H1 (cell line): Measurements from ENCODE around the gene TTC13. TPM values are rescaled to one million over a fixed set of nuclear protein-coding genes. Genes with fewer than 3 reads are reported as not detected.
A peak's percentile ranks its signal among the peaks of the same experiment; 100 is the strongest.

Experiments
- CTCF ChIA-PET: fragments of 300-600 bp; sonication (Branson Sonifier 250); formaldehyde crosslinking; loops from one replicate; lab custom pipeline; 2021; ENCODE audit not compliant: partially characterized antibody; lab: Charles Lee
- POLR2A ChIA-PET: fragments of 300-600 bp; sonication (Branson Sonifier 250); formaldehyde crosslinking; loops from one replicate; lab custom pipeline; 2021; ENCODE audit warnings: inconsistent platforms; ENCODE audit not compliant: partially characterized antibody; lab: Charles Lee
- DNase-seq, 2 experiments: peaks; one replicate each; pipeline versions ENCODE4 v3.0.0 to v3.0.0-alpha.2; 2010 to 2022; ENCODE audit warnings: low spot score in 2 of 2, low read depth in 1 of 2, mixed read lengths in 1 of 2
- FAIRE-seq: peaks from 2 replicates; lab custom pipeline; 2011; peaks lifted over from hg19 to GRCh38; lab: Jason Lieb, UNC
- H2AFZ ChIP-seq: 2 replicates; pipeline ENCODE4 v1.8.1; 2012; ENCODE audit warnings: low read length, inconsistent platforms
- H2AK5ac ChIP-seq: 2 replicates; pipeline ENCODE4 v1.6.1; 2013; ENCODE audit warnings: low read depth, low read length
- H2BK120ac ChIP-seq: replicated peaks from 2 replicates; pipeline ENCODE3; 2013; ENCODE audit warnings: low read depth, low read length, inconsistent platforms
- H2BK12ac ChIP-seq: 2 replicates; pipeline ENCODE4 v1.6.1; 2013; ENCODE audit warnings: low read depth, low read length
- H2BK15ac ChIP-seq: 2 replicates; pipeline ENCODE4 v1.6.1; 2013; ENCODE audit warnings: low read length
- H2BK20ac ChIP-seq: 2 replicates; pipeline ENCODE4 v1.6.1; 2013; ENCODE audit warnings: low read length
- H2BK5ac ChIP-seq: 2 replicates; pipeline ENCODE4 v1.6.1; 2013; ENCODE audit warnings: low read depth, low read length
- H3K14ac ChIP-seq: 2 replicates; pipeline ENCODE4 v1.6.1; 2013; ENCODE audit warnings: inconsistent platforms; ENCODE audit not compliant: insufficient read length
- H3K18ac ChIP-seq: 2 replicates; pipeline ENCODE4 v1.6.1; 2013; ENCODE audit warnings: low read length; ENCODE audit errors: extremely low read depth
- H3K23ac ChIP-seq: 2 replicates; pipeline ENCODE4 v1.6.1; 2013; ENCODE audit warnings: inconsistent platforms; ENCODE audit not compliant: insufficient read length
- H3K23me2 ChIP-seq: 2 replicates; pipeline ENCODE4 v1.6.1; 2013; ENCODE audit warnings: low read depth, low read length
- H3K27ac ChIP-seq: 2 replicates; pipeline ENCODE4 v1.6.1; 2011; ENCODE audit warnings: low read depth, low read length, inconsistent platforms
- H3K27me3 ChIP-seq, 4 experiments: replicated peaks in 1 of 4; 1 replicate in 1 of 4; 2 replicates in 3 of 4; pipeline versions ENCODE4 v1.6.1 to v1.8.1; 2011 to 2013; ENCODE audit warnings: low read length in 3 of 4, mild to moderate bottlenecking in 3 of 4, inconsistent platforms in 2 of 4, mixed read lengths in 2 of 4, moderate library complexity in 1 of 4; ENCODE audit not compliant: control insufficient read depth in 3 of 4, insufficient read depth in 3 of 4; ENCODE audit errors: extremely low read depth in 1 of 4
- H3K36me3 ChIP-seq, 4 experiments: 2 replicates each; pipeline versions ENCODE4 v1.6.1 to v1.8.1; 2011 to 2013; ENCODE audit warnings: mild to moderate bottlenecking in 4 of 4, low read length in 3 of 4, moderate library complexity in 2 of 4, control low read depth in 1 of 4, inconsistent platforms in 1 of 4; ENCODE audit not compliant: insufficient read depth in 4 of 4, control insufficient read depth in 2 of 4
- H3K4ac ChIP-seq: replicated peaks from 2 replicates; pipeline ENCODE3; 2013; ENCODE audit warnings: low read length, low read depth, mixed read lengths, inconsistent platforms; ENCODE audit not compliant: insufficient read length
- H3K4me1 ChIP-seq, 4 experiments: replicated peaks in 1 of 4; 1 replicate in 1 of 4; 2 replicates in 3 of 4; pipeline versions ENCODE4 v1.6.1 to v1.8.1; 2011 to 2013; ENCODE audit warnings: low read length in 3 of 4, inconsistent platforms in 2 of 4, mixed read lengths in 1 of 4; ENCODE audit not compliant: insufficient read depth in 4 of 4, control insufficient read depth in 3 of 4
- H3K4me2 ChIP-seq, 2 experiments: 2 replicates each; pipeline versions ENCODE4 v1.6.1 to v1.8.1; 2011 to 2013; ENCODE audit warnings: low read depth in 2 of 2, low read length in 2 of 2, control low read depth in 1 of 2, inconsistent platforms in 1 of 2, mild to moderate bottlenecking in 1 of 2; ENCODE audit not compliant: insufficient read depth in 1 of 2
- H3K4me3 ChIP-seq, 4 experiments: fragments of 200-600, 300-600 bp in 1 of 4; sonication (generic), shearing (Covaris generic), sonication (Bioruptor Twin) in 1 of 4; 2 replicates each; pipeline versions ENCODE4 v1.5.1 to v1.8.1; 2011 to 2016; ENCODE audit warnings: low read length in 4 of 4, low read depth in 3 of 4, control low read depth in 2 of 4, inconsistent platforms in 2 of 4, mild to moderate bottlenecking in 2 of 4, mixed read lengths in 1 of 4, moderate library complexity in 1 of 4; ENCODE audit not compliant: insufficient read depth in 2 of 4; ENCODE audit errors: extremely low read depth in 1 of 4
- H3K56ac ChIP-seq: replicated peaks from 2 replicates; pipeline ENCODE3; 2013; ENCODE audit warnings: low read depth, mild to moderate bottlenecking, mixed read lengths, low read length, inconsistent platforms; ENCODE audit not compliant: insufficient read length
- H3K79me1 ChIP-seq: 2 replicates; pipeline ENCODE4 v1.6.1; 2013; ENCODE audit warnings: low read depth, low read length, control low read depth
- H3K79me2 ChIP-seq, 2 experiments: 2 replicates each; pipeline versions ENCODE4 v1.6.1 to v1.8.1; 2012 to 2013; ENCODE audit warnings: low read length in 2 of 2, mild to moderate bottlenecking in 2 of 2, inconsistent platforms in 1 of 2; ENCODE audit not compliant: insufficient read depth in 2 of 2, control insufficient read depth in 1 of 2
- H3K9ac ChIP-seq, 4 experiments: replicated peaks in 1 of 4; 1 replicate in 1 of 4; 2 replicates in 3 of 4; pipeline versions ENCODE4 v1.6.1 to v1.8.1; 2011 to 2013; ENCODE audit warnings: low read depth in 3 of 4, low read length in 3 of 4, control low read depth in 2 of 4, mild to moderate bottlenecking in 2 of 4, moderate library complexity in 2 of 4, inconsistent platforms in 1 of 4; ENCODE audit errors: extremely low read depth in 1 of 4
- H3K9me3 ChIP-seq, 2 experiments: 2 replicates each; pipeline versions ENCODE4 v1.6.1 to v1.8.1; 2012 to 2013; ENCODE audit warnings: mild to moderate bottlenecking in 2 of 2, moderate library complexity in 2 of 2, control low read depth in 1 of 2, inconsistent platforms in 1 of 2, low read depth in 1 of 2, low read length in 1 of 2, mixed read lengths in 1 of 2; ENCODE audit not compliant: insufficient read depth in 2 of 2
- H4K20me1 ChIP-seq, 2 experiments: replicated peaks in 1 of 2; 2 replicates each; pipeline versions ENCODE3 to v1.8.1; 2011 to 2013; ENCODE audit warnings: inconsistent platforms in 2 of 2, low read length in 2 of 2, mild to moderate bottlenecking in 1 of 2; ENCODE audit not compliant: insufficient read depth in 2 of 2, control insufficient read depth in 1 of 2
- H4K5ac ChIP-seq: 2 replicates; pipeline ENCODE4 v1.6.1; 2013; ENCODE audit warnings: low read length, low read depth, mixed read lengths, inconsistent platforms; ENCODE audit not compliant: insufficient read length
- H4K8ac ChIP-seq: 2 replicates; pipeline ENCODE4 v1.8.0; 2013; ENCODE audit warnings: mild to moderate bottlenecking, moderate library complexity, low read length, inconsistent platforms; ENCODE audit not compliant: insufficient read depth; ENCODE audit errors: extremely low read depth
- H4K91ac ChIP-seq: replicated peaks from 2 replicates; pipeline ENCODE3; 2013; ENCODE audit warnings: low read length, mixed read lengths, inconsistent platforms; ENCODE audit not compliant: insufficient read length
- CREB1 ChIP-seq: IDR thresholded peaks from 2 replicates; pipeline ENCODE4 v1.6.1; 2012; ENCODE audit warnings: inconsistent platforms
- KDM4A ChIP-seq: IDR thresholded peaks from one replicate; pipeline ENCODE4 v1.7.1; 2012; ENCODE audit warnings: low read depth, mild to moderate bottlenecking, moderate library complexity, low read length, inconsistent platforms; ENCODE audit not compliant: severe bottlenecking
- MAX ChIP-seq: IDR thresholded peaks from 2 replicates; pipeline ENCODE4 v1.6.1; 2012; ENCODE audit warnings: inconsistent platforms
- NRF1 ChIP-seq: IDR thresholded peaks from 2 replicates; pipeline ENCODE4 v1.6.1; 2011; ENCODE audit warnings: mild to moderate bottlenecking, low read depth, low read length, improper control_type of control experiment
- PHF8 ChIP-seq: fragments of 200-600 bp; sonication (generic); conservative IDR thresholded peaks from 2 replicates; pipeline ENCODE4 v1.7.1; 2012; ENCODE audit warnings: low read depth, mild to moderate bottlenecking, inconsistent platforms, low read length, moderate library complexity
- SP1 ChIP-seq: IDR thresholded peaks from 2 replicates; pipeline ENCODE4 v1.6.1; 2011; ENCODE audit warnings: low read depth, low read length
- TAF1 ChIP-seq: IDR thresholded peaks from 2 replicates; pipeline ENCODE4 v1.6.1; 2011; ENCODE audit warnings: mild to moderate bottlenecking, low read depth, low read length
- TAF7 ChIP-seq: optimal IDR thresholded peaks from 2 replicates; pipeline ENCODE3; 2011; ENCODE audit warnings: low read depth, mild to moderate bottlenecking, inconsistent platforms, low read length, moderate library complexity, borderline replicate concordance
- WGBS, 2 experiments: shearing (Covaris generic) in 1 of 2; methylation state at CpG; one replicate each; pipeline versions ENCODE4 v1.1.6 to v1.1.7; 2013 to 2015; ENCODE audit warnings: low lambda C conversion rate in 2 of 2, mixed read lengths in 2 of 2, inconsistent platforms in 1 of 2, low coverage in 1 of 2, missing lambda C conversion rate in 1 of 2; ENCODE audit not compliant: insufficient replicate concordance in 2 of 2, insufficient coverage in 1 of 2, insufficient read length in 1 of 2; ENCODE audit errors: extremely low coverage in 1 of 2, missing lambda C conversion rate in 1 of 2; 5-methylcytosine and 5-hydroxymethylcytosine counted together
- long read RNA-seq, 2 experiments: library from RNA in 1 of 2; library from capped mRNA in 1 of 2; stranded (forward); transcript quantifications; one replicate each; pipeline ENCODE4 v2.0.0, GENCODE V29; 2021; ENCODE audit warnings: inconsistent platforms in 1 of 2
- polyA minus RNA-seq, 3 experiments: library from RNA; depleted of rRNA, polyadenylated mRNA; stranded (reverse); fragments of >200 nt; gene quantifications; 1 replicate in 2 of 3; 2 replicates in 1 of 3; pipeline ENCODE4 v1.2.3, GENCODE V29; 2011
- polyA plus RNA-seq, 7 experiments: library from polyadenylated mRNA; depleted of rRNA in 3 of 7; stranded (reverse) in 5 of 7; unstranded in 2 of 7; fragments of >200 nt in 5 of 7; fragments of 200-250 nt in 2 of 7; gene quantifications; 1 replicate in 5 of 7; 2 replicates in 1 of 7; 4 replicates in 1 of 7; pipeline versions ENCODE4 v1.2.1 to v1.2.3, GENCODE V29; 2011 to 2013; ENCODE audit warnings: missing spikeins in 2 of 7, mixed read lengths in 2 of 7
- total RNA-seq: library from RNA; stranded (reverse); fragmentation: NEBNext Ultra II Directional; extraction: Animal tissue kit (Norgen Biotek cat#: 25700); gene quantifications from 2 replicates; pipeline ENCODE4 v1.2.1, GENCODE V29; 2021

TTC13 gene
- total RNA-seq (7.1 and 8.3 TPM in 2 replicates), polyA plus RNA-seq (2011; rRNA removed) (2.5 and 3.1 TPM in 2 replicates), polyA minus RNA-seq (2011; rRNA and poly(A)+ RNA removed) (6.8 and 8.9 TPM in 2 replicates)
- 3.7 TPM for polyA plus RNA-seq (2011; cell fraction: cytosol; rRNA removed)
- polyA plus RNA-seq (2011; cell fraction: nucleus; rRNA removed) = 5.5 TPM
- 4.8 to 9.4 TPM (median 5.6 TPM) in 4 replicates for polyA plus RNA-seq (2012, experiment 1 of 2)
- 0.60 TPM for polyA plus RNA-seq (2012, experiment 2 of 2)
- 9.8 TPM for polyA plus RNA-seq (2013, experiment 1 of 2)
- polyA plus RNA-seq (2013, experiment 2 of 2) = 8.2 TPM
- polyA minus RNA-seq (2011; cell fraction: cytosol; rRNA and poly(A)+ RNA removed) = 2.7 TPM
- 9.7 TPM for polyA minus RNA-seq (2011; cell fraction: nucleus; rRNA and poly(A)+ RNA removed)
- long read RNA-seq, experiment 1, partial matches to known transcripts = 4 of 8 reads
- long read RNA-seq, experiment 1, other reads (novel, unspliced or antisense) = 2 of 8 reads
- long read RNA-seq, experiment 2, partial matches to known transcripts = 1 of 1 reads
- long read RNA-seq, experiment 2, other reads (novel, unspliced or antisense) = 0 of 1 reads

- Histone ChIP-seq H3K27me3 (peaks cover 12 to 41% (median 23%) of the 10 kb centered on the region in 4 experiments), H2BK5ac (peak within 1 kb of the TSS; percentile 47; the same call in 1 of the 2 replicates), H3K14ac (no peak within 1 kb of the TSS), H2BK15ac (no peak within 1 kb of the TSS), H3K9ac (peak within 1 kb of the TSS; percentile 26 to 58 (median 51)), H4K8ac (no peak within 1 kb of the TSS), H3K79me1 (no peaks in the 10 kb centered on the region), H4K91ac (no peak within 1 kb of the TSS), H3K56ac (no peak within 1 kb of the TSS), H3K23ac (no peak within 1 kb of the TSS), H3K4ac (peak within 1 kb of the TSS; percentile 34), H4K5ac (peak within 1 kb of the TSS; percentile 12), H3K9me3 (no peaks in the 10 kb centered on the region), H3K18ac (peak within 1 kb of the TSS; percentile 68), H3K27ac (no peak within 1 kb of the TSS), H2AFZ (peak within 1 kb of the TSS; percentile 82), H3K4me1 (peaks cover 0 to 5% (median 2%) of the 10 kb centered on the region in 4 experiments; a peak in 4 of 7 replicates), H2BK120ac (no peak within 1 kb of the TSS), H3K4me2 (peak within 1 kb of the TSS; percentile 78 to 80), H3K36me3 (no peaks in the 10 kb centered on the region; a peak in 2 of 8 replicates), H3K4me3 (peak within 1 kb of the TSS; percentile 60 to 93 (median 85)), H4K20me1 (peaks cover 9 to 30% of the 10 kb centered on the region in 2 experiments), H3K79me2 (no peaks in the 10 kb centered on the region; a peak in 1 of 4 replicates), H2BK12ac (no peak within 1 kb of the TSS), H3K23me2 (peaks cover 6% of the 10 kb centered on the region), H2AK5ac (no peak within 1 kb of the TSS), H2BK20ac (no peak within 1 kb of the TSS)
- FAIRE-seq = no peak
- 2% methylated on average over 53 of the region's 79 CpGs; no CpG with 5 or more reads in 1 of the 2 experiments for WGBS, 2 experiments
- DNase-seq = peak; percentile 93 to 97
- CTCF ChIA-PET = interaction anchor here (0.6 to 1.6 kb wide), 6 partner anchors 15 to 232 kb away, joined by 3 to 6 read pairs (median 3); no protein-coding TSS in a partner anchor
- POLR2A ChIA-PET = interaction anchor here (1.3 kb wide), 1 partner anchor 10 kb away, joined by 9 read pairs; no protein-coding TSS in a partner anchor
- TF ChIP-seq PHF8 = peak; percentile 61
- TF ChIP-seq KDM4A = peak; percentile 89
- peak; percentile 77 for TF ChIP-seq MAX
- TF ChIP-seq NRF1 = peak; percentile 75
- peak; percentile 73 for TF ChIP-seq SP1
- peak; percentile 35 for TF ChIP-seq TAF7
- TF ChIP-seq TAF1 = 0 out of 2 replicates have a peak, but pooled peaks have one; percentile 61
- TF ChIP-seq CREB1 = peak; percentile 89
Observed at GRCh38 chr1:230978491-230979388, at the start of gene TTC13, which contains the start of gene ARV1. Gene TTC13 (minus strand): TSS chr1:230978861. CDS start chr1:230978830, 31 bp downstream. Gene ARV1 (plus strand): TSS chr1:230979094. CDS start chr1:230979106, 12 bp downstream.
